OCI-M2 (cell line): ENCODE results near the gene MSMP.

ENCODE experiments used
- DNase-seq: peaks from one replicate; lab custom pipeline; 2025; ENCODE audit not compliant: unreplicated experiment; lab: John Stamatoyannopoulos, UW

The MSMP gene

GRCh38 chr9:35771534-35771933, 17.5 kb upstream of the MSMP start:
- no peak for DNase-seq

- DNase-seq: no peak
Measured at GRCh38 chr9:35771075-35771433, 17.0 kb upstream of the MSMP start.

GRCh38 chr9:35769763-35770162, 15.7 kb upstream of the MSMP start:
- no peak for DNase-seq

- DNase-seq: no peak
Measured at GRCh38 chr9:35767458-35767857, 13.4 kb upstream of the MSMP start.

- no peak for DNase-seq
Measured at GRCh38 chr9:35766997-35767396, 12.9 kb upstream of the MSMP start.

GRCh38 chr9:35763803-35764202, 9.7 kb upstream of the MSMP start:
- DNase-seq: no peak

- no peak for DNase-seq
Measured at GRCh38 chr9:35763181-35763580, 9.1 kb upstream of the MSMP start.

GRCh38 chr9:35760651-35761050, 6.6 kb upstream of the MSMP start:
- no peak for DNase-seq

GRCh38 chr9:35759795-35760194, 5.7 kb upstream of the MSMP start:
- DNase-seq: no peak

GRCh38 chr9:35758475-35759050, 4.5 kb upstream of the MSMP start:
- no peak for DNase-seq

- no peak for DNase-seq
Measured at GRCh38 chr9:35757892-35758275, 3.8 kb upstream of the MSMP start.

GRCh38 chr9:35757226-35757891, 3.3 kb upstream of the MSMP start:
- no peak for DNase-seq

- no peak for DNase-seq
Measured at GRCh38 chr9:35756275-35757225, 2.5 kb upstream of the MSMP start.

- DNase-seq: no peak
Measured at GRCh38 chr9:35755071-35755470, 995 bp upstream of the MSMP start.

GRCh38 chr9:35753466-35753865, 610 bp downstream of the MSMP start:
- DNase-seq: no peak

- DNase-seq: no peak
Measured at GRCh38 chr9:35750256-35750531, 3.9 kb downstream of the MSMP start.

GRCh38 chr9:35749515-35750255, 4.4 kb downstream of the MSMP start:
- no peak for DNase-seq

- DNase-seq: no peak
Measured at GRCh38 chr9:35748858-35749514, 5.1 kb downstream of the MSMP start, which contains the start of the genes GBA2 and RGP1. TSS of gene GBA2 (minus strand) at chr9:35749228. CDS start at chr9:35748704, 524 bp downstream. TSS of gene RGP1 (plus strand) at chr9:35749287. CDS start at chr9:35749756, 469 bp downstream.

GRCh38 chr9:35748242-35748857, 5.7 kb downstream of the MSMP start:
- no peak for DNase-seq

- DNase-seq: no peak
Measured at GRCh38 chr9:35746583-35746982, 7.5 kb downstream of the MSMP start.
